GM18502 (cell line): Measurements from ENCODE around the gene KCNQ4.

Source experiments
- ATAC-seq: cut with Tn5 transposase; IDR thresholded peaks from one replicate; pipeline ENCODE4 v1.9.1; 2021; ENCODE audit warnings: mild to moderate bottlenecking; ENCODE audit not compliant: unreplicated experiment, poor library complexity

KCNQ4 gene

GRCh38 chr1:40774266-40774998 lies 9.2 kb upstream of the KCNQ4 start:
- ATAC-seq = no peak

- ATAC-seq = no peak
Observed at GRCh38 chr1:40776236-40777072, 7.1 kb upstream of the KCNQ4 start.

- ATAC-seq = no peak
Observed at GRCh38 chr1:40777224-40777970, 6.2 kb upstream of the KCNQ4 start.

GRCh38 chr1:40780678-40781607 lies 2.6 kb upstream of the KCNQ4 start:
- no peak for ATAC-seq

GRCh38 chr1:40781608-40781971 lies 2.0 kb upstream of the KCNQ4 start:
- ATAC-seq = no peak

- no peak for ATAC-seq
Observed at GRCh38 chr1:40782371-40782956, 1.1 kb upstream of the KCNQ4 start.

GRCh38 chr1:40784141-40784770 lies 669 bp downstream of the KCNQ4 start:
- no peak for ATAC-seq

GRCh38 chr1:40784771-40785151 lies 1.2 kb downstream of the KCNQ4 start:
- ATAC-seq = no peak

GRCh38 chr1:40785446-40785845 lies 1.9 kb downstream of the KCNQ4 start:
- ATAC-seq = no peak

- no peak for ATAC-seq
Observed at GRCh38 chr1:40786171-40786994, 2.8 kb downstream of the KCNQ4 start.

- ATAC-seq = no peak
Observed at GRCh38 chr1:40786995-40787705, 3.6 kb downstream of the KCNQ4 start.

GRCh38 chr1:40787737-40788560 lies 4.4 kb downstream of the KCNQ4 start:
- ATAC-seq = no peak

- ATAC-seq = no peak
Observed at GRCh38 chr1:40788561-40789341, 5.2 kb downstream of the KCNQ4 start.

- no peak for ATAC-seq
Observed at GRCh38 chr1:40789342-40789598, 5.7 kb downstream of the KCNQ4 start.

GRCh38 chr1:40789661-40790430 lies 6.3 kb downstream of the KCNQ4 start:
- no peak for ATAC-seq

- no peak for ATAC-seq
Observed at GRCh38 chr1:40792036-40792435, 8.4 kb downstream of the KCNQ4 start.
